NCI-H1694 (cell line): ENCODE data around the gene VPS13D.

ENCODE experiments used
- DNase-seq: peaks from one replicate; lab custom pipeline; 2025; lab: John Stamatoyannopoulos, UW

Gene VPS13D

GRCh38 chr1:12229386-12229834, 420 bp upstream of the VPS13D start:
- no peak for DNase-seq

- no peak for DNase-seq
Measured at GRCh38 chr1:12230549-12231275, 882 bp downstream of the VPS13D start.

- no peak for DNase-seq
Measured at GRCh38 chr1:12231276-12231595, 1.4 kb downstream of the VPS13D start.

GRCh38 chr1:12232221-12232620, 2.4 kb downstream of the VPS13D start:
- no peak for DNase-seq

- no peak for DNase-seq
Measured at GRCh38 chr1:12244078-12244477, 14.2 kb downstream of the VPS13D start.

- DNase-seq: no peak
Measured at GRCh38 chr1:12244585-12244984, 14.8 kb downstream of the VPS13D start.

- DNase-seq: no peak
Measured at GRCh38 chr1:12245116-12245515, 15.3 kb downstream of the VPS13D start.

GRCh38 chr1:12245733-12246132, 15.9 kb downstream of the VPS13D start:
- no peak for DNase-seq

GRCh38 chr1:12246584-12246983, 16.8 kb downstream of the VPS13D start:
- DNase-seq: no peak

GRCh38 chr1:12249181-12249580, 19.4 kb downstream of the VPS13D start:
- DNase-seq: no peak

GRCh38 chr1:12249748-12250147, 19.9 kb downstream of the VPS13D start:
- no peak for DNase-seq

- DNase-seq: no peak
Measured at GRCh38 chr1:12251442-12251841, 21.6 kb downstream of the VPS13D start.

- no peak for DNase-seq
Measured at GRCh38 chr1:12255913-12256312, 26.1 kb downstream of the VPS13D start.

GRCh38 chr1:12258272-12258671, 28.4 kb downstream of the VPS13D start:
- DNase-seq: no peak

GRCh38 chr1:12269351-12269750, 39.5 kb downstream of the VPS13D start:
- no peak for DNase-seq

- no peak for DNase-seq
Measured at GRCh38 chr1:12271033-12271432, 41.2 kb downstream of the VPS13D start.

GRCh38 chr1:12272770-12273169, 42.9 kb downstream of the VPS13D start:
- DNase-seq: no peak

GRCh38 chr1:12275370-12275769, 45.5 kb downstream of the VPS13D start:
- DNase-seq: no peak

- no peak for DNase-seq
Measured at GRCh38 chr1:12276225-12276624, 46.4 kb downstream of the VPS13D start.

GRCh38 chr1:12279003-12279402, 49.2 kb downstream of the VPS13D start:
- no peak for DNase-seq

- no peak for DNase-seq
Measured at GRCh38 chr1:12279728-12280464, 50.1 kb downstream of the VPS13D start.

- no peak for DNase-seq
Measured at GRCh38 chr1:12282142-12282541, 52.3 kb downstream of the VPS13D start.

- DNase-seq: no peak
Measured at GRCh38 chr1:12284486-12284885, 54.7 kb downstream of the VPS13D start.
